ENCODE results near the gene WWP2.

Gene WWP2

DNA sequence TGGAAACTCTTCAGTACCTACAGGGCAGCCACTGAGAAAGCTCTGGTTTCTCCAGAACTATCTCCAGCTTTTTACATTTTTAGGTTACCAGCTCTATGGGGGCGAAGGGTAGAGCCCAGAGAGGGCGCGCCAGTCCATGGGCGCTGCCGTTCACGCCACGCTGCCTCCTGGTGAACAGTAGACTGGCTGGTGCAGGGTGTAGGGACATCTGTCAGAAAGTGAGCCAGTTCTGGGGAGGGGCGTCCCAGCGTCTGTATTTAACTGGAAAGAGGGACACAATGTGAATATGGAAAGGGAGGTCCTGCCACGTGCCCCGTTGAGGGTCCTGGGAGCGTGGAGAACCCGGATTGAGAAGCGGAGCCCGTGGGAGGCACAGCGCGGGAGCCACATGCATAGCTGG, 172.6 kb downstream of the WWP2 start:
- TF ChIP-seq SIN3A (IDR thresholded peaks at IDR 0.05; ENCODE audit: borderline replicate concordance, insufficient read depth, low read length) (no peak), TAF1 (IDR thresholded peaks at IDR 0.05; ENCODE audit: borderline replicate concordance, insufficient read depth, low read length) (no peak), POLR2AphosphoS5 (IDR thresholded peaks at IDR 0.05; ENCODE audit: low read depth, low read length) (no peak), FOXP2 (optimal IDR thresholded peaks at IDR 0.05; ENCODE audit: borderline replicate concordance, extremely low read depth, extremely low read length, insufficient read depth) (no peak), REST (IDR thresholded peaks at IDR 0.05; ENCODE audit: insufficient read depth in 1 of 2, low read depth in 2 of 2, low read length in 2 of 2) (no peak)

DNA sequence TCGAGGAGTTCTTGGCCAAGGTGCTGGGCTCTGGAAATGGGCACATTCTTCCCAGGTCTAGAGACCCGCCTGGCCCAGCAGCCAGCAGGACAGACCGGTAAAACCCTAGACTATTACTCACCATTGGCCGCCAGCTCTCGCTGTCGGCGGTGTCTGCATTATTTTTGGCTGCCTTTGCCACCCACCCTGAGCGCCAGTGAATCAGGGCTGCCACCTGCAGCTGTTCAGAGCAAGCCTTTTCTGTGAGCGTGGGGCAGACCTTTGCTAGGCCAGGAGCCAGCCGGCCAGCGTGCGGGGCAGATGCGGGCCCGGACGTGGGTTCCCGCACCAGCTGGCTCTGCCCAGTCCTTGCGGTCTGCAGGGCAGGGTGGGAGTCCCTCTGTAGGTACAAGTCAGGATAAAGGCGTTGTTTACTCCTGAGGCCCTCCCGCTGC, 173.2 kb downstream of the WWP2 start:
- TF ChIP-seq TAF1 (IDR thresholded peaks at IDR 0.05; ENCODE audit: borderline replicate concordance, insufficient read depth, low read length) (no peak), FOXP2 (optimal IDR thresholded peaks at IDR 0.05; ENCODE audit: borderline replicate concordance, extremely low read depth, extremely low read length, insufficient read depth) (no peak), POLR2AphosphoS5 (IDR thresholded peaks at IDR 0.05; ENCODE audit: low read depth, low read length) (no peak), REST (IDR thresholded peaks at IDR 0.05; ENCODE audit: insufficient read depth in 1 of 2, low read depth in 2 of 2, low read length in 2 of 2) (no peak), SIN3A (IDR thresholded peaks at IDR 0.05; ENCODE audit: borderline replicate concordance, insufficient read depth, low read length) (no peak)

DNA sequence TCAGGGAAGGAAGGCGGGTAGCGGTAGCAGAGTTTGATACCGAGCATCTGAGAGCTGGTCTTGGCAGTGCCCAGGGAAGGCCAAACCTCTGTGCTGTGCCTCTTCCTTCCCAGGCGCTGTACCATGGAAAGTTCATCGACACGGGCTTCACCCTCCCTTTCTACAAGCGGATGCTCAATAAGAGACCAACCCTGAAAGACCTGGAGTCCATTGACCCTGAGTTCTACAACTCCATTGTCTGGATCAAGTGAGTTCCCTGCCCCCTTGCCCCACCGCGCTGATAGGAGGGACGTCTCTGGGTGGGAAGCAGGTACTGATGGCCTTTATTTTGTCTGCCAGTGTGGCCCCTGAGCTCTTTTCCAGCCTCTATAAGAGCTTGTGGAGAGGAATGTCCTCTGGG, 173.6 kb downstream of the WWP2 start:
- TF ChIP-seq FOXP2 (optimal IDR thresholded peaks at IDR 0.05; ENCODE audit: borderline replicate concordance, extremely low read depth, extremely low read length, insufficient read depth) (no peak), POLR2AphosphoS5 (IDR thresholded peaks at IDR 0.05; ENCODE audit: low read depth, low read length) (no peak), SIN3A (IDR thresholded peaks at IDR 0.05; ENCODE audit: borderline replicate concordance, insufficient read depth, low read length) (no peak), REST (IDR thresholded peaks at IDR 0.05; ENCODE audit: insufficient read depth in 1 of 2, low read depth in 2 of 2, low read length in 2 of 2) (no peak), TAF1 (IDR thresholded peaks at IDR 0.05; ENCODE audit: borderline replicate concordance, insufficient read depth, low read length) (no peak)

- TF ChIP-seq POLR2AphosphoS5 (IDR thresholded peaks at IDR 0.05; ENCODE audit: low read depth, low read length) (no peak), SIN3A (IDR thresholded peaks at IDR 0.05; ENCODE audit: borderline replicate concordance, insufficient read depth, low read length) (no peak), REST (IDR thresholded peaks at IDR 0.05; ENCODE audit: insufficient read depth in 1 of 2, low read depth in 2 of 2, low read length in 2 of 2) (no peak), TAF1 (IDR thresholded peaks at IDR 0.05; ENCODE audit: borderline replicate concordance, insufficient read depth, low read length) (no peak)
These were observed 174.1 kb downstream of the WWP2 start for GRCh38 chr16:69936252-69936651.

- TF ChIP-seq TAF1 (IDR thresholded peaks at IDR 0.05; ENCODE audit: borderline replicate concordance, insufficient read depth, low read length) (no peak), POLR2AphosphoS5 (IDR thresholded peaks at IDR 0.05; ENCODE audit: low read depth, low read length) (no peak), SIN3A (IDR thresholded peaks at IDR 0.05; ENCODE audit: borderline replicate concordance, insufficient read depth, low read length) (no peak), REST (IDR thresholded peaks at IDR 0.05; ENCODE audit: insufficient read depth in 1 of 2, low read depth in 2 of 2, low read length in 2 of 2) (no peak), FOXP2 (optimal IDR thresholded peaks at IDR 0.05; ENCODE audit: borderline replicate concordance, extremely low read depth, extremely low read length, insufficient read depth) (no peak)
These were observed 174.6 kb downstream of the WWP2 start for GRCh38 chr16:69936751-69937211.

Measured in PFSK-1 (cell line).